Colonic mucosa (tissue), 4 donors: Measurements from ENCODE around the gene NCKAP5. TPM values are rescaled to one million over a fixed set of nuclear protein-coding genes. Genes with fewer than 3 reads are reported as not detected.

ENCODE experiments used
- DNase-seq: peaks from one replicate; pipeline ENCODE4 v3.0.0-alpha.2; 2020
- H3K27ac ChIP-seq: fragments of 200-600 bp; one replicate; pipeline ENCODE4 v1.8.0; 2021
- H3K27me3 ChIP-seq: fragments of 200-600 bp; one replicate; pipeline ENCODE4 v1.8.0; 2021
- H3K36me3 ChIP-seq: fragments of 200-600 bp; one replicate; pipeline ENCODE4 v1.8.0; 2021
- H3K4me1 ChIP-seq: fragments of 200-600 bp; one replicate; pipeline ENCODE4 v1.8.0; 2021; ENCODE audit warnings: mild to moderate bottlenecking
- H3K4me3 ChIP-seq: fragments of 200-600 bp; one replicate; pipeline ENCODE4 v1.8.0; 2021
- H3K9ac ChIP-seq, 2 donors: one replicate each; pipeline ENCODE4 v1.7.0; 2013; ENCODE audit warnings: control low read depth in 2 of 2, low read depth in 2 of 2, low read length in 2 of 2
- H3K9me3 ChIP-seq: fragments of 200-600 bp; one replicate; pipeline ENCODE4 v1.8.0; 2021
- intact Hi-C: fragments of 100-400 bp; cut with DNase I; formaldehyde crosslinking; loops from one replicate; pipeline ENCODE4 v1.14.1; 2022
- total RNA-seq, 2 donors: library from RNA; stranded (reverse); fragmentation: NEBNext Ultra II Directional in 1 of 2; extraction: Animal tissue kit (Norgen Biotek cat#: 25700) in 1 of 2; gene quantifications; one replicate each; pipeline ENCODE4 v1.2.1, GENCODE V29; 2021
- TF ChIP-seq, protein P1 (sequence below): fragments of 200-600 bp; IDR thresholded peaks from one replicate; pipeline ENCODE4 v1.8.0; 2022; ENCODE audit warnings: antibody characterized with exemption, mild to moderate bottlenecking
- donor health status: healthy.
- donor health status: DM: no; HTN: no; CAD: no.
- donor health status: DM: no; HTN: no; CAD: no.

Gene NCKAP5
- total RNA-seq, 2 donors from 2014 or later: 2.9 to 3.7 TPM

DNA sequence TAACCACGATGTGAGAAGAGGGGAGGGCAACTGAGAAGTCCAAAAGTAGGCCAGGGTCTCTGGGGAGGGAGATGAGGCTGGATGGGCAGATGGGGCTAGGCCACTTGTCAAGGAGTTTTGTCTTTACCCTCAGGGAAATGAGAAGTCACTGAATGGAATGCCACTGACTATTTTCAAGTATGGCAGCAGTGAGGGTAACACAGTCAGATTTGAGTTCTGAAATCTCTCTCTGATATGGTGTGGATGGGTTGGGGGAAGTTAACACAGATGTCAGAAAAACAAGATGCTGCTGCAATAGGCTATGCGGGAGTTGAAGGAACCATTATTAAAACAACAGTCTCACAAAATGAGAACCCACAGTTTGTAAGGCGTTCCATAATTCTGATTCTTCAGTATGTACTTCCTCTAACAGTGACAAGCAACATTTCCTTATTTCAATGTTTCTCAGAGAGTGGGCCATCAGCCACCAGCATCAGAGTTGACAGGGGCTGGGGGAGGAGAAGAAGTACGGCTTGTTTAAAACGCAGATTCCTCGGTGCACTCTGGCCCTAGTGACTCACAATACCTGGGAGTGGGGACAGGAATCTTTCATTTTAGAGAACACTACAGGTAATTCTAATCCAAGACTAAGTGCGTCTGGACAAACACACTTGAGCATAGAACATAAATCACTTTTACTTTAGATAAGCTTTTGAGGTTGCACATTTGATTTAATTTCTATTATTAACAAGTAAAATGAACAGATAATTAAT lies 596.8 kb downstream of the NCKAP5 start:
- Histone ChIP-seq H3K9ac (no peak overlapping the region), H3K4me3 (no peak overlapping the region), H3K36me3 (no peaks in the 10 kb centered on the region), H3K4me1 (no peaks in the 10 kb centered on the region), H3K9me3 (no peaks in the 10 kb centered on the region), H3K27me3 (no peaks in the 10 kb centered on the region), H3K27ac (no peak overlapping the region)
- DNase-seq: no peak
- TF ChIP-seq, protein P1, sequence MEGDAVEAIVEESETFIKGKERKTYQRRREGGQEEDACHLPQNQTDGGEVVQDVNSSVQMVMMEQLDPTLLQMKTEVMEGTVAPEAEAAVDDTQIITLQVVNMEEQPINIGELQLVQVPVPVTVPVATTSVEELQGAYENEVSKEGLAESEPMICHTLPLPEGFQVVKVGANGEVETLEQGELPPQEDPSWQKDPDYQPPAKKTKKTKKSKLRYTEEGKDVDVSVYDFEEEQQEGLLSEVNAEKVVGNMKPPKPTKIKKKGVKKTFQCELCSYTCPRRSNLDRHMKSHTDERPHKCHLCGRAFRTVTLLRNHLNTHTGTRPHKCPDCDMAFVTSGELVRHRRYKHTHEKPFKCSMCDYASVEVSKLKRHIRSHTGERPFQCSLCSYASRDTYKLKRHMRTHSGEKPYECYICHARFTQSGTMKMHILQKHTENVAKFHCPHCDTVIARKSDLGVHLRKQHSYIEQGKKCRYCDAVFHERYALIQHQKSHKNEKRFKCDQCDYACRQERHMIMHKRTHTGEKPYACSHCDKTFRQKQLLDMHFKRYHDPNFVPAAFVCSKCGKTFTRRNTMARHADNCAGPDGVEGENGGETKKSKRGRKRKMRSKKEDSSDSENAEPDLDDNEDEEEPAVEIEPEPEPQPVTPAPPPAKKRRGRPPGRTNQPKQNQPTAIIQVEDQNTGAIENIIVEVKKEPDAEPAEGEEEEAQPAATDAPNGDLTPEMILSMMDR: no peak
- intact Hi-C loops: no loop called here

DNA sequence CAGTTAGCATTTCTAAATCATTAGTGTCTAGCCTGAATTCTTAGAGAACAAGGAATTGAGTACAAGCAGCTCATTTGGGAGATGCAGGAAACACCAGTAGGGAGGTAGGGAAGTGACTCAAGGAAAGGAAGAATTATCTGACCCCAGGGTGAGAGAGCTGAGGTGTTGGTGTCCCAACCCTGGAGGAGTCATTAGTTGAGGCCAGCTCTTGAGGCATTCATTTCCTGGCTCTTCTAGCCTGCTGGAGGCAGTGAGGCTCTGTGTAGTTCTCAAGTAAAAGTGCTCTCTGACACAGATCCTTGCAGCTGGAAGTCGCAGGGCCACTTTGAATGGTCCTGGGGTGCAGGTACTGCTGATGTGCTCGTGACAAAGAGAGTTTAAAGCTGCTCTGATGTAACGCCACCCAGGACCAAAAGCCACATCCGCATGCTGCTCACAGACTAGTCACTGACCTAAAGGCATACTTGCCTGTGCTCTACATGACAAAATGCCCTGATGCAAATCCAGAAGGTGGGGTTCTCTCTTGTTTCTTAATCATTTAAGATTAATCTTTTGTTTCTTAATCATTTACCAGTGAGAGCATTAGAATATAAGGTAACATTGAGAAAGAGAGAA lies 598.8 kb downstream of the NCKAP5 start:
- H3K36me3 ChIP-seq: no peaks in the 10 kb centered on the region
- H3K27me3 ChIP-seq: no peaks in the 10 kb centered on the region
- no peaks in the 10 kb centered on the region for H3K4me1 ChIP-seq
- H3K4me3 ChIP-seq: no peak overlapping the region
- TF ChIP-seq, protein P1: no peak
- no peaks in the 10 kb centered on the region for H3K9me3 ChIP-seq
- intact Hi-C loops: no loop called here
- no peak for DNase-seq
- no peak overlapping the region for H3K27ac ChIP-seq
- H3K9ac ChIP-seq: no peak overlapping the region

DNA sequence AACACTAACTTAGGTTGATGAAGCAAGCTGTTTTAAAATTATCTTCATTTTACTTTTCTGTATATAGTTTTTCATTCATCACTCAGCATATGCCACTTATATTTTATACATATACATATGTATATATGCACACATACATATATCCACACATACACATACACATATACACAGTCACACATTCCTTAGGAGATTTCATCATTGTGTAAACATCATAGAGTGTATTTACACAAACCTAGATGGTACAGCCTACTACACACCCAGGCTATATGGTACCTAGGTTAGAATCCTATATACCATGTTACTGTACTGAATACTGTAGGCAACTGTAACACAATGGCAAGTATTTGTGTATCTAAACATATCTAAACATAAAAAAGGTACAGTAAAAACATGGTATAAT lies 602.8 kb downstream of the NCKAP5 start:
- Histone ChIP-seq H3K4me1 (no peaks in the 10 kb centered on the region), H3K36me3 (no peaks in the 10 kb centered on the region), H3K4me3 (no peak overlapping the region), H3K27ac (no peak overlapping the region), H3K9ac (no peak overlapping the region), H3K9me3 (no peaks in the 10 kb centered on the region), H3K27me3 (no peaks in the 10 kb centered on the region)
- intact Hi-C loops: no loop called here
- no peak for DNase-seq
- TF ChIP-seq, protein P1: no peak

DNA sequence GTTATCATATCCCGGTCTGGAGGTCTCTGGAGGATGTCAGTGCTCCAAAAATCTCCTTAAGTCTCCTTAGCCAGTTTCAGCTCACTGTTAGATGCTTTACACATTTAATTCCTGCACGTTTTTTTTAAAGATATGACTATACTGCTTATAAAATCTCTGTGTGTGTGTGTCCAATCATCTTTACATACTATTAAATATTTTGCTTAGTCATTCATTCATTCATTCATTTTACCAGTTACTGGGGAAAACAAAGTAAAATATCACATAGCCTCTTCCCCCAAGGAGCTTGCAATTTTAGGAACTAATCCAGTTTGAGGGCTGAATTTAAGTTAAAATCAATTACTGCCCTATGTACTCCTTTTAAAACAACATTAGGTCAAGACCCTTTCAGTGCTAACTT lies 605.1 kb downstream of the NCKAP5 start:
- intact Hi-C loops: no loop called here
- no peak overlapping the region for H3K9ac ChIP-seq
- no peak overlapping the region for H3K27ac ChIP-seq
- TF ChIP-seq, protein P1: no peak
- H3K4me1 ChIP-seq: no peaks in the 10 kb centered on the region
- no peaks in the 10 kb centered on the region for H3K36me3 ChIP-seq
- no peak overlapping the region for H3K4me3 ChIP-seq
- no peak for DNase-seq
- no peaks in the 10 kb centered on the region for H3K9me3 ChIP-seq
- no peaks in the 10 kb centered on the region for H3K27me3 ChIP-seq

DNA sequence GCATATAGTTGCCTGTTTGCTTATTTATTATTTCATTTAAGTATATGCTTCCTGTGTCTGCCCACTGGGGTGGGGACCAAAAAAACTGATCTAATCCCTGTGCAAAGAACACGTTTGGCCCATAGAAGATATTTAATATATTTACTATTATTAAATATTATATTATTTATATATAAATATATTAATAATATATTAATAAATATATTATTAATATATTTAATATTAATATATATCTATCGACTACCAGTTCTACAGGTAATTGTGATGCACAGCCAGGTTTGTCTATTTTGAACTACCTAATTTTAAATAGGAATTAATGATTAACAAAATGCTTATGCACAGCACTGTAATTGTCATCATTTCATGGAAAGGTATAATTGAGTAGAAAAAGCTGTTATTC lies 609.4 kb downstream of the NCKAP5 start:
- Histone ChIP-seq H3K27ac (no peak overlapping the region), H3K36me3 (no peaks in the 10 kb centered on the region), H3K9me3 (no peaks in the 10 kb centered on the region), H3K27me3 (no peaks in the 10 kb centered on the region), H3K4me3 (no peak overlapping the region), H3K4me1 (no peaks in the 10 kb centered on the region), H3K9ac (no peak overlapping the region)
- TF ChIP-seq, protein P1: no peak
- DNase-seq: no peak
- intact Hi-C loops: no loop called here
